Bone marrow (tissue), 2 donors: ENCODE data around the gene MAGEB3.

Experiments used
- DNase-seq, 2 donors: peaks; one replicate each; lab custom pipeline; 2025; lab: John Stamatoyannopoulos, UW

MAGEB3 gene

DNA sequence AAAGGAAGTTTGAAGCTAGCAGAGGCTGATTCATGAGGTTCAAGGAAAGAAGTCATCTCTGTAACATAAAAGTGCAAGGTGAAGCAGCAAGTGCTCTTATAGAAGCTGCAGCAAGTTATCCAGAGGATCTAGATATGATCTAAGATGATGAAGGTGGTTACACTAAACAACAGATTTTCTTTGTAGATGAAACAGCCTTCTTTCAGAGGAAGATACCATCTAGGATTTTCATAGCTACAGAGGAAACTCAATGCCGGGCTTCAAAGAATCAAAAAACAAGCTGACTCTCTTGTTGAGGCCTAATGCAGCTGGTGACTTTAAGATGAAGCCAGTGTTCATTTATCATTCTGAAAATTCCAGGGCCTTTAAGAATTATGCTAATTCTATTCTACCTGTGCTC lies 50.0 kb downstream of the MAGEB3 start:
- no peak for DNase-seq

- no peak for DNase-seq
These were observed 52.1 kb downstream of the MAGEB3 start for GRCh38 chrX:30282527-30282926.

GRCh38 chrX:30283456-30284200 lies 53.2 kb downstream of the MAGEB3 start:
- no peak for DNase-seq
